A549 treated with CORT108297 at 1 μM for 4 hours (cell line): ENCODE measurements around the gene SIGLEC6. TPM values are rescaled to one million over a fixed set of nuclear protein-coding genes. Genes with fewer than 3 reads are reported as not detected.

Experiments used
- total RNA-seq: library from RNA; stranded (reverse); fragments of 200-300 nt; extraction: Qiagen RNA extraction; gene quantifications from 5 replicates; pipeline ENCODE4 v1.2.3, GENCODE V29; 2022

SIGLEC6 gene
- not detected in 5 replicates for total RNA-seq

DNA sequence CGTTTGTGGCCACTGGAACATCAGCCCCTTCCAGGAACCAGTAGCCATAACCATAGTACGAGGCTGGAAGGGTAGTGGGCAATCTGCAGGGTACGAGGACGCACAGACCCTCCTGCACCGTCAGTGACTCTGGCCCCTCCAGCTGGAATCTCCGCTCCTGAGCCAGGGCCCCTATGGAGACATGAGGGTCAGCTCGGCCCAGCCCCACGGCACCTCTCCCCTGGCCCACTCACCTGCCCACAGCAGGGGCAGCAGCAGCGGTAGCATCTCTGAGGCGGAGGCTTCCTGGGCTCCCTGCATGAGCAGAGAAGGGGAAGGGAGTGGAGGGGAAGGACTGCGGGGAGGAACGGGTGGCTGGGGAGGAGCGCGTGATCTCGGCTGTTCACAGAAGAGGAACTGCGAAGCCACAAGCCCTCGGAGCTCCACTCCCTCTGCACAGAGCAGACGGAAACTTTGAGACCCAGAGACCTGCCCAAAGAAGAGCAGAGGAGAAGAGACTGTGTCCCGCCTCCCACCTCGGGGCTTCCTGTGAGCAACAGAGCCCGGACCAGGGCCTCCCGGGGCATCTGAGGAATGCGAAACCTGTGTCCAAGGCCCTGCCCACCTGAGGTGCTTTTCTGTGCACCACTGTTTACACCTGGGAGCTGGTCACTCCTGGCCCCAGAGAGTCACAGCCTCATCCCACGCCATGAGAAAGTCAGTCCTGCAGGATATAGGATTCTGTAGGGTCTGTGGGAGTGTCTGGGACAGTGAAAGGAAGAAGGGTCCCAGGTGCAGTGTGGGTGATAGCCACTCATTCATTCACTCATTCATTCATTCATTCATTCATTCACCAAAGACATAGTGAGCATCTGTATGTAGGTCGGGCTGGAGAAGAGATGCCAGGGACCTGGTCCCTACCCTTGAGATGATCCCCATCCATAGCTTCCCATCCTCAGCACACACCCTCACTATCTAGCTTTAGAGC lies at the start of gene SIGLEC6:
Gene SIGLEC6, minus strand, starts transcription at position 322 of the 967 bp plus-strand sequence. Its CDS starts 22 bp downstream, at position 300.

GRCh38 chr19:51570962-51571575 lies 39.6 kb upstream of the SIGLEC6 start, which contains the start of gene ZNF175:
ZNF175 (plus strand) TSS chr19:51571283; CDS start chr19:51573330, 2,047 bp downstream.

DNA sequence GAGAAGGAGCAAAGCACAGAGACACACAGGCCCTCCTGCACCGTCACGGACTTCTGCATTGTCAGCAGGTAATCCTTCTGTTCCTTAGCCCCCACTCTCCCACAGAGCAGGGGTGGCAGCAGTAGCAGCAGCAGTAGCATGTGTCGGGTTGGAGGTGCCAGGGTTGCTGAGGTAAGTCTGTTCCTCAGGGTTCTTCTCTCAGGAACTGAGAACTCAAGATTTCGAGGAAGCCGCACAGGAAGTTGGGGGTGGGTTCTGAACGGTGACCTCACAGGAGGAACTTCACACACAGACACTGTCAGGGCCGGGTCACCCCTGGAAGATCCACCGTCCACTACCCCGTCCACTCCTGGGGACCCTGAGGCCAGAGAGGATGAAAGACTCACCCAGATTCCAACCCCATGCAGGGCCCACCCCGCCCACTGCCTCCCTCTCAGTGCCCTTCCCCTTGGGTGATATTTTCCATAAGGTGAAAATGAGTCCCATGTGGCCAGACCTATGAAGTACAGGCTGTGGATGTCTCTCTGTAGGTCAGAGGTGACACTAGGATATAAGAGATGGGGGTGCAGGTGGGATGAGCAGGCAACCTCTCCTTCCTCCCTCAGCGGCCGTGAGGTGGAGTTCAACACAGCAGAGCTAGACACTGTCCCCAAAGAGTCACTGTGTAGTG lies 29.7 kb downstream of the SIGLEC6 start, which contains the start of gene SIGLEC12:
Gene SIGLEC12, minus strand, starts transcription at position 207 of the 670 bp plus-strand sequence. Its CDS starts 67 bp downstream, at position 140.

GRCh38 chr19:51478381-51479234 lies 52.9 kb downstream of the SIGLEC6 start, which contains the start of gene CEACAM18:
CEACAM18 (plus strand) TSS chr19:51478539.

Other genes with a start within 250 kb of the SIGLEC6 start
- 0.02 to 0.05 TPM (median 0.03 TPM) in 4 of 5 replicates, not detected in the other for gene IGLON5, start 220.0 kb downstream of the SIGLEC6 start, total RNA-seq
- gene VSIG10L, start 189.5 kb downstream of the SIGLEC6 start, total RNA-seq = 6.8 to 12.2 TPM (median 10.4 TPM) in 5 replicates
- gene ETFB, start 165.3 kb downstream of the SIGLEC6 start, total RNA-seq = 221 to 254 TPM (median 236 TPM) in 5 replicates
- 6.1 to 12.5 TPM (median 10.5 TPM) in 5 replicates for gene CLDND2, start 162.7 kb downstream of the SIGLEC6 start, total RNA-seq
- not detected in 5 replicates for gene NKG7, start 159.0 kb downstream of the SIGLEC6 start, total RNA-seq
- gene LIM2, start 143.7 kb downstream of the SIGLEC6 start, total RNA-seq = not detected in 5 replicates
- not detected in 5 replicates for gene C19orf84, start 141.1 kb downstream of the SIGLEC6 start, total RNA-seq
- gene SIGLEC10, start 114.0 kb downstream of the SIGLEC6 start, total RNA-seq = 0.05 TPM in 1 of 5 replicates, not detected in the others
- not detected in 5 replicates for gene SIGLEC8, start 73.2 kb downstream of the SIGLEC6 start, total RNA-seq
- not detected in 5 replicates for gene CEACAM18, start 53.1 kb downstream of the SIGLEC6 start, total RNA-seq
- not detected in 5 replicates for gene SIGLEC12, start 29.9 kb downstream of the SIGLEC6 start, total RNA-seq
- 2.8 to 5.3 TPM (median 4.4 TPM) in 5 replicates for gene ZNF175, start 39.6 kb upstream of the SIGLEC6 start, total RNA-seq
- 0.06 TPM in 1 of 5 replicates, not detected in the others for gene SIGLEC5, start 98.7 kb upstream of the SIGLEC6 start, total RNA-seq
- 0.03 to 0.12 TPM (median 0.05 TPM) in 3 of 5 replicates, not detected in the others for gene SIGLEC14, start 115.2 kb upstream of the SIGLEC6 start, total RNA-seq
- gene SPACA6, start 161.7 kb upstream of the SIGLEC6 start, total RNA-seq = 12.1 to 19.1 TPM (median 15.9 TPM) in 5 replicates
- gene HAS1, start 192.3 kb upstream of the SIGLEC6 start, total RNA-seq = not detected in 5 replicates
- gene FPR1, start 220.2 kb upstream of the SIGLEC6 start, total RNA-seq = 0.07 to 0.31 TPM (median 0.08 TPM) in 4 of 5 replicates, not detected in the other
- gene FPR2, start 229.5 kb upstream of the SIGLEC6 start, total RNA-seq = not detected in 5 replicates